HG03108 (cell line): ENCODE results near the gene C3AR1.
"Not testable (repeated sequence)": the region's sequence is repeated elsewhere in the genome, so short reads cannot be mapped to it uniquely, and the experiment has no call there.

Experiments used
- ATAC-seq: cut with Tn5 transposase; IDR thresholded peaks from one replicate; pipeline ENCODE4 v1.9.1; 2021; ENCODE audit warnings: moderate library complexity; ENCODE audit not compliant: unreplicated experiment

C3AR1 gene

GRCh38 chr12:8031017-8031416, 35.1 kb downstream of the C3AR1 start:
- ATAC-seq: not testable (repeated sequence)

- ATAC-seq: no peak
Observed at GRCh38 chr12:8030189-8030588, 36.0 kb downstream of the C3AR1 start.

GRCh38 chr12:8028267-8028666, 37.9 kb downstream of the C3AR1 start:
- no peak for ATAC-seq

GRCh38 chr12:8027856-8028255, 38.3 kb downstream of the C3AR1 start:
- ATAC-seq: no peak

GRCh38 chr12:8026291-8026900, 39.8 kb downstream of the C3AR1 start:
- ATAC-seq: peak; percentile 96

GRCh38 chr12:8018666-8019581, 47.2 kb downstream of the C3AR1 start:
- no peak for ATAC-seq

GRCh38 chr12:8018213-8018612, 47.9 kb downstream of the C3AR1 start:
- ATAC-seq: not testable (repeated sequence)

GRCh38 chr12:8014836-8015235, 51.3 kb downstream of the C3AR1 start:
- ATAC-seq: no peak

- ATAC-seq: no peak
Observed at GRCh38 chr12:8012651-8013309, 53.4 kb downstream of the C3AR1 start.

GRCh38 chr12:8011331-8011730, 54.8 kb downstream of the C3AR1 start:
- ATAC-seq: no peak
